Endothelial cell of umbilical vein (primary cell): ENCODE results near the gene SLA2. TPM values are rescaled to one million over a fixed set of nuclear protein-coding genes. Genes with fewer than 3 reads are reported as not detected.

ENCODE experiments used
- BruUV-seq: library from RNA; stranded (reverse); fragments of 400-500 nt; replicated peaks from 2 replicates; lab custom pipeline; 2021; lab: Mats Ljungman, UMichigan
- CTCF ChIA-PET: fragments of 300-600, 350-600 bp; sonication (Branson Sonifier 250); formaldehyde crosslinking; loops from one replicate; lab custom pipeline; 2021; ENCODE audit warnings: antibody characterized with exemption, inconsistent platforms; lab: Charles Lee
- POLR2A ChIA-PET: fragments of 300-600, 350-600 bp; sonication (Branson Sonifier 250); formaldehyde crosslinking; loops from one replicate; lab custom pipeline; 2021; ENCODE audit warnings: antibody characterized with exemption, inconsistent platforms; lab: Charles Lee
- DNase-seq: peaks from one replicate; pipeline ENCODE4 v3.0.0-alpha.2; 2011; ENCODE audit warnings: low read depth, low spot score
- FAIRE-seq: peaks from 2 replicates; lab custom pipeline; 2011; peaks lifted over from hg19 to GRCh38; lab: Jason Lieb, UNC
- H2AFZ ChIP-seq: 2 replicates; pipeline ENCODE4 v1.6.0; 2012; ENCODE audit warnings: low read depth, low read length, control low read depth, inconsistent platforms
- H3K27ac ChIP-seq: 2 replicates; pipeline ENCODE4 v1.5.1; 2011; ENCODE audit warnings: low read depth, mild to moderate bottlenecking, control low read depth, low read length, moderate library complexity; ENCODE audit not compliant: insufficient read depth
- H3K27me3 ChIP-seq, 2 experiments: 2 replicates each; pipeline versions ENCODE4 v1.6.0 to v1.6.1; 2011; ENCODE audit warnings: low read length in 2 of 2, mixed read lengths in 1 of 2; ENCODE audit not compliant: control insufficient read depth in 2 of 2, insufficient read depth in 2 of 2
- H3K36me3 ChIP-seq, 2 experiments: 2 replicates in 1 of 2; 3 replicates in 1 of 2; pipeline ENCODE4 v1.5.1; 2011; ENCODE audit warnings: low read length in 2 of 2, mild to moderate bottlenecking in 1 of 2, moderate library complexity in 1 of 2; ENCODE audit not compliant: control insufficient read depth in 2 of 2, insufficient read depth in 2 of 2; ENCODE audit errors: extremely low read depth in 1 of 2
- H3K4me1 ChIP-seq: 3 replicates; pipeline ENCODE4 v1.5.1; 2011; ENCODE audit warnings: mild to moderate bottlenecking, low read length; ENCODE audit not compliant: control insufficient read depth, insufficient read depth; ENCODE audit errors: extremely low read depth
- H3K4me2 ChIP-seq: 2 replicates; pipeline ENCODE4 v1.6.1; 2011; ENCODE audit warnings: low read length, control low read depth, mixed read lengths; ENCODE audit not compliant: insufficient read depth
- H3K4me3 ChIP-seq, 3 experiments: fragments of 200-600 bp in 1 of 3; sonication (generic), shearing (Covaris generic) in 1 of 3; replicated peaks in 1 of 3; 2 replicates each; pipeline ENCODE4 v1.5.1; 2011 to 2016; ENCODE audit warnings: control low read depth in 3 of 3, low read length in 3 of 3, mild to moderate bottlenecking in 2 of 3, inconsistent platforms in 1 of 3, low read depth in 1 of 3, moderate library complexity in 1 of 3; ENCODE audit not compliant: insufficient read depth in 1 of 3
- H3K79me2 ChIP-seq: 2 replicates; pipeline ENCODE4 v1.6.0; 2012; ENCODE audit warnings: low read length, inconsistent platforms; ENCODE audit not compliant: control insufficient read depth, insufficient read depth
- H3K9ac ChIP-seq: replicated peaks from 2 replicates; pipeline ENCODE3; 2011; ENCODE audit warnings: low read length, control low read depth; ENCODE audit not compliant: insufficient read depth; ENCODE audit errors: extremely low read depth
- H3K9me1 ChIP-seq: replicated peaks from 3 replicates; pipeline ENCODE4 v1.6.0; 2011; ENCODE audit warnings: mild to moderate bottlenecking, low read length; ENCODE audit not compliant: control insufficient read depth, insufficient read depth; ENCODE audit errors: extremely low read depth
- H3K9me3 ChIP-seq: replicated peaks from 2 replicates; pipeline ENCODE4 v1.5.1; 2012; ENCODE audit warnings: low read length, inconsistent platforms; ENCODE audit not compliant: control insufficient read depth, insufficient read depth
- H4K20me1 ChIP-seq: replicated peaks from 2 replicates; pipeline ENCODE3; 2011; ENCODE audit warnings: mild to moderate bottlenecking, low read length; ENCODE audit not compliant: control insufficient read depth, insufficient read depth; ENCODE audit errors: extremely low read depth
- CTCF ChIP-seq, 2 donors: IDR thresholded peaks; 1 replicate in 1 of 2; 2 replicates in 1 of 2; pipeline ENCODE4 v1.5.1; 2011; ENCODE audit warnings: low read length in 2 of 2, mild to moderate bottlenecking in 2 of 2, moderate library complexity in 2 of 2, control low read depth in 1 of 2, inconsistent platforms in 1 of 2, low read depth in 1 of 2; ENCODE audit not compliant: insufficient read depth in 1 of 2; ENCODE audit errors: extremely low read depth in 1 of 2
- FOS ChIP-seq: IDR thresholded peaks from 2 replicates; pipeline ENCODE4 v1.6.1; 2011; ENCODE audit warnings: mild to moderate bottlenecking, low read length, moderate library complexity, borderline replicate concordance; ENCODE audit not compliant: insufficient read depth
- GATA2 ChIP-seq: IDR thresholded peaks from 2 replicates; pipeline ENCODE4 v1.7.0; 2011; ENCODE audit warnings: low read depth, mild to moderate bottlenecking, moderate library complexity, mixed read lengths, low read length; ENCODE audit not compliant: insufficient read length, insufficient read depth
- JUN ChIP-seq: IDR thresholded peaks from 2 replicates; pipeline ENCODE4 v1.6.1; 2011; ENCODE audit warnings: borderline replicate concordance, low read depth; ENCODE audit not compliant: insufficient read length, insufficient read depth
- MYC ChIP-seq: IDR thresholded peaks from one replicate; pipeline ENCODE4 v1.6.1; 2011; ENCODE audit warnings: mild to moderate bottlenecking, low read depth, low read length
- POLR2A ChIP-seq: IDR thresholded peaks from 2 replicates; pipeline ENCODE4 v1.6.1; 2012; ENCODE audit warnings: low read depth, mild to moderate bottlenecking, control low read depth, low read length
- POLR2AphosphoS5 ChIP-seq: IDR thresholded peaks from 2 replicates; pipeline ENCODE4 v1.6.1; 2012; ENCODE audit warnings: low read depth, mild to moderate bottlenecking, control low read depth, low read length, moderate library complexity; ENCODE audit not compliant: insufficient read depth
- dilution Hi-C: fragments of 300-500 bp; cut with MboI; formaldehyde crosslinking; loops from one replicate; pipeline ENCODE4 v1.15.0; 2019; ENCODE audit warnings: low sequenced_read_pairs; ENCODE audit not compliant: extremely low pct_ligation_motif_present
- intact Hi-C: fragments of 100-400 bp; cut with micrococcal nuclease; formaldehyde crosslinking; loops from one replicate; pipeline ENCODE4 v1.10.0; 2022
- polyA plus RNA-seq, 4 experiments: library from polyadenylated mRNA; depleted of rRNA in 3 of 4; stranded (reverse) in 3 of 4; unstranded in 1 of 4; fragments of >200 nt; gene quantifications; 2 replicates each; pipeline versions ENCODE4 v1.2.1 to v1.2.3, GENCODE V29; 2011 to 2012; ENCODE audit warnings: missing spikeins in 1 of 4
- total RNA-seq: library from RNA; stranded (reverse); gene quantifications from 2 replicates; pipeline ENCODE4 v1.2.3, GENCODE V29; 2021
- TF ChIP-seq, protein P1 (sequence below): IDR thresholded peaks from 2 replicates; pipeline ENCODE4 v1.6.1; 2011; ENCODE audit not compliant: insufficient read depth, insufficient read length

Gene SLA2
- total and polyA plus RNA-seq, 2 donors (not counting 3 experiments of a cell fraction or from before 2014, with no cell fraction given): not detected

GRCh38 chr20:36663031-36663430 lies 17.0 kb upstream of the SLA2 start:
- Histone ChIP-seq H3K4me3 (no peak overlapping the region), H3K27me3 (no peaks in the 10 kb centered on the region), H2AFZ (no peak overlapping the region), H3K9me1 (no peaks in the 10 kb centered on the region), H3K27ac (no peak overlapping the region), H3K9ac (no peak overlapping the region), H3K9me3 (no peaks in the 10 kb centered on the region), H3K4me2 (no peak overlapping the region), H3K4me1 (no peaks in the 10 kb centered on the region), H3K79me2 (no peaks in the 10 kb centered on the region), H4K20me1 (no peaks in the 10 kb centered on the region), H3K36me3 (peaks cover 0 to 3% of the 10 kb centered on the region in 2 experiments)
- FAIRE-seq (no peak), DNase-seq (no peak)
- dilution Hi-C loops: no loop called here
- TF ChIP-seq FOS (no peak), CTCF (IDR thresholded peaks at IDR 0.05; ENCODE audit: extremely low read depth in 1 of 2, insufficient read depth in 1 of 2, low read depth in 1 of 2, low read length in 2 of 2) (no peak), POLR2A (no peak), GATA2 (no peak), POLR2AphosphoS5 (no peak), JUN (no peak), MYC (no peak)
- TF ChIP-seq, protein P1, sequence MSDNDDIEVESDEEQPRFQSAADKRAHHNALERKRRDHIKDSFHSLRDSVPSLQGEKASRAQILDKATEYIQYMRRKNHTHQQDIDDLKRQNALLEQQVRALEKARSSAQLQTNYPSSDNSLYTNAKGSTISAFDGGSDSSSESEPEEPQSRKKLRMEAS: no peak
- intact Hi-C loops: no loop called here
- no TSS peak for BruUV-seq
- POLR2A ChIA-PET: no interaction called here
- CTCF ChIA-PET: no interaction called here
